Measurements from ENCODE around the gene SEC61A1. TPM values are rescaled to one million over a fixed set of nuclear protein-coding genes. Genes with fewer than 3 reads are reported as not detected.

The SEC61A1 gene
- total and polyA plus RNA-seq, 8 donors: 193 to 245 (median 216) TPM

DNA sequence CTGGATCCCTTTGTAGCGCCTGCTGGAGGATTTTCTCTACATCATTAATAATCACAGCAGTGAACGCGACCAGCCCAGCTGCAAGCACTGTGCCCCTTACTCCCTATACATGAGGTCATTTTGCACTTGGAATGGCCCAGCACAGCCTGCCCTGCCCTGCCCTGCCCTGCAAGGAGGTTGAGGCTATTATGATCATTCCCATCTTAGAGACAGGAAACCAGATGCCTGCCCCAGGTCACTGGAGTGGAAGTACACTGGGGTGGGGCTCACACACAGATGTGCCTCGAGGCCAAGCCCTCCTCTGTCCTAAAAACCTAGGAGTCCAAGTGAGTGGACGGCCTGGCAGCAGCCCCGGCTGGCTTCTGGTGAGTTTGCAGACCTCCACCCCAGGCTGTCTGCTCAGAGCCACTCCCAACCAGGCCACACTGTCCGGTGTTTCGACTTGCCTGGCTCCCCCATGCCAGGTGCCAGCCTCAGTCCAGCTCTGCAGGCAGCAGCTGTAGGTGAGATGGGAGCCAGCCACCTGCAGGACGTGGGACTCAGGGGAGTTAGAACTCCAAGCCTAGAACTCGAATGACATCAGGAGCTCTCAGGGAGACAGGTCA is 30.4 kb upstream of the SEC61A1 start:
- Histone ChIP-seq H3K27me3 (no peaks in the 10 kb centered on the region), H3K36me3 (no peaks in the 10 kb centered on the region), H3K27ac (no peak overlapping the region), H3K4me1 (no peaks in the 10 kb centered on the region), H3K4me3 (no peak overlapping the region), H3K9me3 (no peaks in the 10 kb centered on the region)
- intact Hi-C loops (cut with DNase I): no loop called here
- FAIRE-seq (no peak), ATAC-seq (no peak), DNase-seq (no peak)
- no peak for TF ChIP-seq CTCF (IDR thresholded peaks at IDR 0.05)
- 72 to 82% methylated on average over 10 of the region's 10 CpGs for WGBS, 2 donors

DNA sequence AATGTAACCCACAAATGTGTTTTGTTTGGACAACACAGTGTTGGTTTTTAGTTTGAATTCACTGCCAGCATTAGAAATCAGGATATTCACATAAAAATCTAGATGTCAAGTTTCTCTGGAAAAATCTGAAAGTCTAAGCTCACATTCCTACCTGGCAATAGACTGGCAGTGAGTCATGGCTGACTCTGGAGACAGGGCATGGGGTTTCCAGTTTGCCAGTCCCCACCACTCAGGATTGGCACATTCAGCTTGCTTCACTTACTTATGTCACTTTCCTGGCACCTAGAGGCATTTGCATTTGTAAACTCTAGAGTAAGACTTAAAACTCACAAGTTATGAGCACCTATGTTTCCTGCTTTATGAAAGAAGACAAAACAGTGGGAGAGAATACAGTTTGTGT is 19.1 kb upstream of the SEC61A1 start:
- Histone ChIP-seq H3K4me3 (no peak overlapping the region), H3K36me3 (no peaks in the 10 kb centered on the region), H3K4me1 (no peaks in the 10 kb centered on the region), H3K9me3 (no peaks in the 10 kb centered on the region), H3K27ac (no peak overlapping the region), H3K27me3 (no peaks in the 10 kb centered on the region)
- TF ChIP-seq CTCF (IDR thresholded peaks at IDR 0.05): no peak
- DNase-seq: no peak
- intact Hi-C loops (cut with DNase I): no loop called here
- no peak for FAIRE-seq
- ATAC-seq: peak in 2 of 4 donors; percentile 19 to 37

DNA sequence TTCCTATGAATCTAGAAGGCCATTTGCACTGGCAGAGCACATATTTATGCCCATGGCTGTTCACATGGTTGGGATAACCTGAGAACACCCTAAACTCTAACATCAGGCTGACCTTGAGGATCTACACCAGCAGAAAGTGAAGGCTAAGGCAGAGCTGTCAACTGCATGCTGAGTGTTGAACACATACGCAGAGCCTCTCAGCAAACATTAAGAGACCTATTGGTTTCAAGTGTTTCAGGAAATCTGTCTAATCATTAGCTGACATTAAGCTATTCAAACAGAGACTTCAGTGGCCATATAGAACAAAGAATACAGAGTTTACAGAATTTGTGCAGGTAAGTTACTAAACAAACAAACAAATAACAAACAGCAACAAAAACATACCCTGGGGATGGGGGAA is 16.1 kb upstream of the SEC61A1 start:
- no peak overlapping the region for H3K27ac ChIP-seq
- no peak for DNase-seq
- WGBS, 2 donors: 58 to 69% methylated on average over 1 of the region's 1 CpG
- H3K36me3 ChIP-seq: no peaks in the 10 kb centered on the region
- intact Hi-C loops (cut with DNase I): no loop called here
- TF ChIP-seq CTCF (IDR thresholded peaks at IDR 0.05): no peak
- no peaks in the 10 kb centered on the region for H3K9me3 ChIP-seq
- no peak for ATAC-seq
- no peak overlapping the region for H3K4me3 ChIP-seq
- FAIRE-seq: no peak
- H3K27me3 ChIP-seq: no peaks in the 10 kb centered on the region
- no peaks in the 10 kb centered on the region for H3K4me1 ChIP-seq

DNA sequence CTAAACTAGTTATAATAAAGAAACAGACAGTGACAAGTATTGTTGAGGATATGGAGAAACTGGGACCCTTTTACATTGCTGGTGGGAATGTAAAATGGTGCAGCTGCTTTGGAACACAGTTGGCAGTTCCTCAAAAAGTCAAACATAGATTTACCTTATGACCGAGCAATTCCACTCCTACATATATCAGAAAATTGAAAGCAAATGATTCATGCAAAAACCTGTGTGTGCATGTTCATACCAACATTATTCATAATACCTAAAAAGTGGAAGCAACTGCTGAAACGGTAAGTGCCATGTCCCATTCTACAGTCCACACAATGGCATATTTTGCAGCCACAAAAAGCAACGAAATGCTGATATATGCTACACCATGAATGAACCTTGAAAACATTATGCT is 12.2 kb upstream of the SEC61A1 start:
- no peak for TF ChIP-seq CTCF (IDR thresholded peaks at IDR 0.05)
- Histone ChIP-seq H3K27me3 (no peaks in the 10 kb centered on the region), H3K36me3 (no peaks in the 10 kb centered on the region), H3K4me1 (no peaks in the 10 kb centered on the region), H3K27ac (no peak overlapping the region), H3K9me3 (no peaks in the 10 kb centered on the region), H3K4me3 (no peak overlapping the region)
- FAIRE-seq (no peak), DNase-seq (no peak), ATAC-seq (no peak)
- intact Hi-C loops (cut with DNase I): no loop called here
- 81 to 93% methylated on average over 3 of the region's 3 CpGs for WGBS, 2 donors

DNA sequence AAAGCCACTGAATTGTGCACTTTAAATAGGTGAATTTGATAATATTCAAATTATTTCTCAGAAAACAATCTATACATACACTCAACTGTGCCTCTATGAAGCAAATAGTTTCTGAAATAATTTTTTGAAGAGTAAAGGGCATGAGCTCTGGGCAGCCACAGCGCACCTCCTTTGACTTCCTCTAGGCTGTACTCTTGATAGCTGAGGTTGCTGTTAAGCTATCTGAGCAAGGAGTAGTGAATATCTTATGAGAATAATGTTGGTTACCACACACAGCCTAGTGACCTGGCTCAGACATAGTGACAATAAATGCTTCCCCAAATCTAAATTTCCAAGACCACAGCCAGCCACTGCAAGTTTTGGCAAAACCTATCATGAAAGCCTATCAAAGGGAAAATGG is 11.6 kb upstream of the SEC61A1 start:
- WGBS, 2 donors: 0 to 61% methylated on average over 1 of the region's 1 CpG
- DNase-seq: no peak
- Histone ChIP-seq H3K4me1 (no peaks in the 10 kb centered on the region), H3K9me3 (no peaks in the 10 kb centered on the region), H3K36me3 (no peaks in the 10 kb centered on the region), H3K27me3 (no peaks in the 10 kb centered on the region), H3K27ac (no peak overlapping the region), H3K4me3 (no peak overlapping the region)
- TF ChIP-seq CTCF (IDR thresholded peaks at IDR 0.05): no peak
- ATAC-seq: peak in 1 of 4 donors; percentile 56
- intact Hi-C loops (cut with DNase I): no loop called here
- no peak for FAIRE-seq
